GM08714 (cell line): ENCODE data around the gene CHST6.
"Not testable (repeated sequence)": the region's sequence is repeated elsewhere in the genome, so short reads cannot be mapped to it uniquely, and the experiment has no call there.

ENCODE experiments used
- H3K4me3 ChIP-seq: fragments of 200-500 bp; sonication (Bioruptor generic); 2 replicates; pipeline ENCODE4 v1.5.1; 2014; ENCODE audit warnings: mild to moderate bottlenecking, low read length, inconsistent platforms
- ZNF274 ChIP-seq: IDR thresholded peaks from 2 replicates; pipeline ENCODE4 v1.6.1; 2012; ENCODE audit warnings: mild to moderate bottlenecking, low read depth, low read length

The CHST6 gene

DNA sequence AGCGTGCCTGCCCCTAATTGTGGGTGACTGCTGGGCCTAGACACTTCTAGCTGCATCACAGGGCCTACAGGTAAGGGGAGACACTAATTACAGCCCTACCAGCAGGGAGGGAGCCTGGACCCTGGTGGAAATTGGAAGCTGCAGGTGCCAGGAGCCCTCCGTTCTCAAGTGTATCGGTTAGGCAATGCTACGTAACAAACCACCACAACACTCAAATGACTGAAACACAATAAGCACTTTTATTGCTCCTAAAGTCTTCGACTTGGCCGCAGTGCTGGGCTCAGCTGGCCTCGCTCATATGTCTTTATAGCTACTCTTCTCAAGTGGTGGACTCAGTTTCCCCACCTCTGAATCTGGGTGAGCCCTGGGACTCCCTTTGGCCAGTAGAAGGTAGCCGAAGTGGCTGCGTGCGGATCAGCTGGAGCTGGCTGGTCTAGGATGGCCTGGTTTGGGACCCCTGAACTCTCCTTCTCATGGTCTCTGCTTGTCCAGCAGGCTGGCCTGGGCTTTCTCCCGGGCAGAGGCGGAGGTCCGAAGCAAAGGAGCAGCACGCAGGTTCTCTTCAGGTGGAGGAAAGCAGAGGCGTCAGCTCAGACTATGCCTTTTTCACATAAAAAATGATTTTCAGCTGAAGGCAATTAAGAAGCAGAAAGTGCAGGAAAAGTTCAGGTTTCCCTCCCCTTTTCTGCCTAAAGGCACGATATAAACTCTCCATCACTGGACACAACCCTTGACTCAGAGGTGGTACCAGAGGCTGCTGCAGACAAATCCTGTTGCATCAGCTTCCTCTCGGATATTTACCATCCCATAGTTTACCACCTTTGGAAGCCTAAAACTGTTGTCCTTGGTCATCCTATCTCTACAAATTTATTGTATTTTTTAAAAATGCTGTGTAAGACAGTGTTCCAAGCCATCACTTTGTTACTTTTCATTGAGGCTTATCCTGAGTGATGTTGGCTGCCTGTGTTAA lies 22.0 kb downstream of the CHST6 start:
- H3K4me3 ChIP-seq = no peak overlapping the region
- TF ChIP-seq ZNF274 = no peak

DNA sequence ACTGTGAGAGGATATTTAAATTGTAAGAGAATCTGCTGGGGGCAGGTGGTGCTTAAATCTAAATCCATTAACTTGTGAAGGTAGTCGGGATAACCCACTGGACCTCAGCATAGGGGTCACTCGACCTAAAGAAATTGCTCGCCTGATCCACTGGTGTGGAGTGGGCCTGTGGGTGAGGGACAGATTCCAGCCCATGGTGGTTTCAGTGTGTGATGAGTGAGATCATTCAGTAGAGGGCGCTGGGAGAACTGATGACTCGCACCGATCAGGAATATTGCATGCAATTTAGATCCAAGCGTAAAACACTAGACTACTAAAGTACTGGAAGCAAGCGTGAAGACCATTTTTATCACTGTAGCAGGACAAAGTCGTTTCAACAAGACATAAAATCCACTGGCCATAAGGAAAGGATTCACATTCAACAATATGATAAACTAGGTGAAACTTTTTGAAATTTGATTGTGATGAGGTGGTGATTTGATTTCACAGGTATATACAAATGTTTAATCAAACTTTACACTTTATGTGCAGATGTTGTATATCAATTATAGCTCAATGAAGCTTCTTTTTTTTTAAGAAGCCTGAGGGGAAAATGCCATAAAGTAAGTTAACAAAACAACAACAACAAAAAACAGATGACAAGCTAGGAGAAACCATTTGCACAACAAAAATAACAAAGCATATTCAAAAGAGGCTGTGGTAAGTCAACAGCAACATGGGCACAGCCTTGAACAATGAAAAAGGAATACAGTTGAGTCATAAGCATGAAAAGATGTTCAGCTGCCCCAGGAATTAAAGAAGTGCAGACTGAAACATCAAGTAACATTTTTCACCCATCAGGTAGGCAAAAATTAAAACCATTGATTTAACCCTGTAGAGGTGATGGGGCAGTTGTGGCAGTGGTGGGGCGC lies 23.3 kb downstream of the CHST6 start:
- H3K4me3 ChIP-seq = no peak overlapping the region
- no peak for TF ChIP-seq ZNF274

DNA sequence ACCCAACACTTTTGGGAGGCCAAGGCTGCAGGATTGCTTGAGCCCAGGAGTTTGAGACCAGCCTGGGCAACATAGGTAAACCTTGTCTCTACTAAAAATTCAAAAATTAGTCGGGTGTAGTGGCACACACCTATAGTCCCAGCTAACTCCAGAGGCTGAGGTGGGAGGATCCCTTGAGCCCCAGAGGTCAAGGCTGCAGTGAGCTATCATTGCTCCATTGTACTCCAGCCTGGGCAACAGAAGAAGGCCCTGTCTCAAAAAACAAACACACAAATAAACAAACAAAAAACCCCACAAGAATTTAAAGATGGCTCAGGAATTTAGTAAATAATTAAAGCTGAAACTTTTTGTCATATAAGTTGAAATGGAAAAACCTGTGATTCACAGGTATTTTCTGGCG lies 28.5 kb downstream of the CHST6 start:
- TF ChIP-seq ZNF274 = no peak
- H3K4me3 ChIP-seq = no peak overlapping the region

DNA sequence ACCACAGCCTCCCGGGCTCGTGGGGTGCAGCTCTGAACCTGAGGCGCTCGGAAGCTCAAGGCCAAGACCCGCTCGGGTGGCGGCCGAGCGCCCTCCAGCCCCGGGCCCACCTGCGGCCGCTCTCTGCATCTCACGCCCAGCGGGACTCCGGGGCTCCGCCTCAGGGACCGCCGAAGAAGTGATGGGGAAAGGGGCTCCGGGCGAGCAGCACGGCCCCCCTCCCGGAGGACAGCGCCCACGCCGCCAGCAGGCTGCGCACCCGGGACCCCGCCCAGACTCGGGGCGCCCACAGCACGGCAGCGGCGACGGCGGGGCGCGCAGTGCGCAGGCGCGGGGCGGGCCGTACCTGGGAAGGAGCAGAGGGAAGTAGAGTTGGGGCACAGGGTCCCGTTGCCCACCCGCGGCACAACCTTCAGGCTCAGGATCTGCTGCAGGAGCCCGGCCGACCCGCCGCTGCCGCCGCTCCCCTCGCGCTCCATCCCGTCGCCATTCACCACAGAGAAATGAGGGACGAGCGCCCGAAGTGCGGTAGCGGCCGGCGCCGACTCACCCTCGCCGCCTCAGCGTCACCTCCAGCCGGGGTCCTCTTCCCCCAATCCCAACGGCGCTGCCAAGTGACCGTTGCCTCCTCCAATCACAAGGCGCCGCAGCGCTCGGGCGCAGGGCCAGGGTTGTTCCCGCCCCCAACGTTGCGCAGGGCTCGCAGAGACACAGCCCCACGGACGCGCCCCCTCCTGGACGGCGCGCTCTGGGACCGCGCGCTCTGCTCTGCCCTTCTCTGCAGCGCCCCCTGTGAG lies 30.9 kb downstream of the CHST6 start, which contains the start of gene TMEM170A:
Gene TMEM170A, minus strand, starts transcription at position 568 of the 797 bp plus-strand sequence. Its CDS starts 89 bp downstream, at position 479.
- no peak for TF ChIP-seq ZNF274
- H3K4me3 ChIP-seq = peak within 1 kb of the TSS; percentile 80

DNA sequence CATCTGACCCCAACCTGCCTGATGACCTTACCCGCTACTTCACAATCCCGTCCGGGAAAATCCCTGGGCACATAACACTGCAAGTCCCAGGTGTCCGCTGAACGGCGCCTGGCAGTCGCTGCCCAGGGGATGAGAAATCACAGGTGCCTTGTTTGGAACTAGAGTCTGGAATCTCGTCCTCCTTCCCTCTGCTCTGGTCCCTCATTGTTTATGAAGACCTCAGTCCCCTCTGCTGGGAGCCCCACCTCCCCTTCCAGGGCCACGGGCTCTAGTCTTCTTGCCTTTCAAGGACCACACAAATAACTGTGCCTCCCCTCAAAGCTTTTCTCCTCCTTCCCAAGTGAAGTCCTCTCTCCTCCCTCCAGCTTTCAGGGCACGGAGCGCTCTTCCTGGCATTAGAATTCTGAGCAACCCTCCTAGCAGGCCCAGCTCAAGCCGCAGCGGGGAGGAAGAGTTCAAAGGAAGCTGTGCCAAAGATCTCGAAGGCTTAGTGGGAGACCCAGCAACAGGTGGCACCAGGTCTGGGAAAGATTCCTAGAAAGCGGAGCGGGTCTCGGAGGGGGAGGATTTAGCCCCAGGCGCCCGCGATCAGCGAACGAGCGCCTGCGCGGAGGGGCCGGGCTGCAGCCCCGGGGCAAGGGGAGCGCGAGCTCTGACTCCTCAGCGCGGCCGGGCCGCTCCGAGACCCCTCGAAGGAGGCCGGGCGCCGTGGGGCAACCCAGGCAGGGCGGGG lies 31.7 kb downstream of the CHST6 start:
- peak overlapping the region; percentile 80 for H3K4me3 ChIP-seq

DNA sequence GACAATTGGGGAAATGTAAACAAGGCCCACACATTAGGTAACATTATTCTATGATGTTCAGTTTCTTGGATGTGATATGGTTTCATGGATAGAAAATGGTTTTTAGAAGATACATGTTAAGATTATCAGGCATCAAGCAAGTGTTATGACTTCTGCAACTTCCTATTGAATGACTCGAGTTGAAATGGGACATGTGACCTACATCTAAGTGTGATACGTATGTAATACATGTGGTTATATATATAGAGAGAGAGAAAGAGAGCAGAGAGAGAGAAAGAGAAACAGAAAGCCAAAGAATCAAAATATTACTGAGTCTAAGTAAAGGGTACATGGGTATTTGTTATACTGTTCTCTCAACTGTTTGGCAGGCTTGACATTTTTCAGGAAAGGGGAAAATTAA lies 32.4 kb downstream of the CHST6 start:
- TF ChIP-seq ZNF274 = no peak
- H3K4me3 ChIP-seq = peak overlapping the region; percentile 80; the same call in 1 of the 2 replicates

DNA sequence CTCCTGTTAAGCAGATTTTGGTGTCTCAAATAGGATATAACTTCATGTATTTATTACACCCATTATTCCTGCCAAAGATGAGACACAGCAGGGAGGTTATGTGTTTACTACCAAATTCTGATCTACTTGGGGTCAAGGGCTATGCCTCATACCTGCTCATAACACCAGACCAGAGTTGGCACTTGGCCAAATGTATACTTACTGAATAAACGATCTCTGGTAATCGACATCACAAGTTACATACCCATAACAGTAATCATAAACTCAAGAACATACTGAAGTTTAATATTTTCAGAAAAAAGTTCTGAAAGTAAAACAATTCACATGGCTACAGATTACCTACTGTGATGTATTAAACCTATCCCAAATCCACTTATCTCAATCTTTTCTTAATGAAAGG lies 33.7 kb downstream of the CHST6 start:
- H3K4me3 ChIP-seq = no peak overlapping the region
- TF ChIP-seq ZNF274 = no peak

DNA sequence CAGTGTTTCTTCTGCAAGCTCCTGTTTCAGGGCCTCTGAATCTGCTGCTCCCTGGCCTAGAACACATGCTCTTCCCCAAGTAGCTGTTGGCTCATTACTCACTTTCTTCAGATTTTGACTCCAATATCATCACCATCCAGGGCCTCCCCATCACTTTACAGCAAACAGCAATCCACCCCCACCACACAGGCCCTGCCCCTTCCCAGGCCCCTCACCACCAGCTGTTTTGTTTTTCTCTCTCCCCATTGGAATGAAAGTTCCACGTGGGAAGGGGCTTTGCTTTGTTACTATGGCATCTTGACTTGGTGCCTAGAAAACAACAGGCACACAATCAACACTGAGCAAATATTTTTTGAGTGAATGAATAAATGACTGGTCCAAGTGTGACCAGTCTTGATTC lies 34.8 kb downstream of the CHST6 start:
- no peak overlapping the region for H3K4me3 ChIP-seq
- no peak for TF ChIP-seq ZNF274

DNA sequence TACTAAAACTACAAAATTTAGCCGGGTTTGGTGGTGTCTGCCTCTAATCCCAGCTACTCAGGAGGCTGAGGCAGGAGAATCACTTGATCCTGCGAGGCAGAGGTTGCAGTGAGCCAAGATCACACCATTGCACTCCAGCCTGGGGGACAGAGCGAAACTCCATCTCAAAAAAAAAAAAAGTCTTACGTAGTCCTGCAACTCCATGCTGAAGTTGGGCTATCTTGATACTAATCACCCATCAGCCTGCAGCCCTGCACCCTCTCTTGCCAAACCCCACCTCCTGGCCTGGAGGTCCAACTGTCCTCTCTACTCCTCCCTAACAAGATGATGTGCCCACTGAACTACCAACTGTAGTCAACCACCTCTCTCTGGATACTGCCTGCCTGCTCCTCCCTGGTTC lies 35.5 kb downstream of the CHST6 start:
- H3K4me3 ChIP-seq = no peak overlapping the region
- no peak for TF ChIP-seq ZNF274

DNA sequence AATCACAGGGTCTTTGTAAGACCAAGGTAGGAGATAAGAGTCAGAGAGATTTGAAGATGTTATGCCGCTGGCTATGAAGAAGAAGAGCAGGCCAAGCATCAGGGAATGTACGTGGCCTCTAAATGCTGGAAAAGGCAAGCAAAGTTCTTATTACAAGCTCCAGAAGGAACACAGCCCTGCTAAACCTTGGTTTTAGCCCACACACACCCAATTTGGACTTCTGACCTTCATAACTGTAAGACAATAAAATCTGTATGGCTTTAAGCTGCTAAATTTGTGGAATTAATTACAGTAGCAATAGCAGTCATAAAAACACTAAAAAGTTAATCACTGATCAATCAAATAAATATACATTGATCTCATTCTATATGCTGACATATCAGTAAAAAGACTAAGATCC lies 36.8 kb downstream of the CHST6 start:
- no peak for TF ChIP-seq ZNF274
- H3K4me3 ChIP-seq = no peak overlapping the region

DNA sequence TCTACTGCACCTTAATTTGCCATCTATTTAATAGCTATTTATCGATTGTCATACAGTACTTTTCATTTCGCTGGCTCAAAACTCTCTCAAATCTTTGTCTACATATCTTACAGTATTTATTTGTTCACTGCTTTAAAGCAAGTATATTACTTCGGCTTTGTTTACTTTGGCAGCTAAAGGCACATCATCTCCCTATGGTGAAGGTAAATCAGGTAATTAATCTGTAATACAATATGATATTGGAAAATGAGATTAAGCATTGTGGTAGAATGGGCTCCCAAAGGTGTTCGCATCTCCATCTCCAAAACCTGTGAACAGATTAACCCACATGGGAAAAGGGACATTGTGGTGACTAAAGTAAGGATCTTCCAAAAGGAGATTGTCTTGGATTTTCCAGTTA lies 37.2 kb downstream of the CHST6 start:
- no peak overlapping the region for H3K4me3 ChIP-seq
- no peak for TF ChIP-seq ZNF274

DNA sequence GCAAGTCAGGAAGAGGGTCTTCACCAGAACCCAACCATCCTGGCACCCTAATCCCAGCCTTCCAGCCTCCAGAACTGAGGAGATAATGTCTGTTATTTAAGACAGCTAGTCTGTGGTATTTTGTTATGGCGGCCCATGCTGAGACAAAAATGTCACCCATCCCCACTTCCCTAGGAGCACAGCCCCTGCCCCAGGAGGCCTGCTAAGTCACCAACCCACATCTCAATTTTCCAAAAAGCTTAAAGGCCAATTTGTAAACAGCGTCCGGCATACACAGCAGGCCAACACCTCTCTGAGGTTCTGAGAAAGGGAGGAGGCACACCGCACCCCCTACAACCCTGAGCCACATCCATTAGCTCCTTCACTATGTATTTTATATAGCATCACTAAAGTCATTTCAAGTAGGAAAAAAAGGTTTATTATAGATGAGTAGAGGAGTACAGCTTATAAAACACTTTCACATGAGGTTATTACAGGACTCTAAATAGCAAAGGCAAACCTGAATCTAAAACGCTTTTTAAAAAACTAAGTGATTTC lies 37.7 kb downstream of the CHST6 start:
- H3K4me3 ChIP-seq = no peak overlapping the region
- no peak for TF ChIP-seq ZNF274

DNA sequence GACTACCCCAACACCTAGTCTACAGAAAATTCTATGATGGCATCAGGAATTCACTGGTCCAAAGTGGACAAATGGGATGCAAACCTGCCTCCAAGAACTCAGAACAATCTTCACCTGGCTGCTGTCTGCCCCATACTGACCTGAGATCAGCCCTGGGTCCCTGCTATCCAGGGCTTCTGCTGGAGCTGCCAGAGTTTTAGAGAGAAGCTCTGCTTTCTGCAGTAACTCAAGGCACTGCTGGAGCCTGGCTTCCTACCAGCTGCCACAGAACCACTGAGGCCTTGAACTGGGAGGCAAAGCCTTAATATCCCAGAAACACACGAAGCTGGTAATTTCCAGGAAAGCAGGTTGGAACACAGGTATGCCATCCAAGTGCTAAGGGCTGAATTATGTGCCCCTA lies 38.3 kb downstream of the CHST6 start:
- H3K4me3 ChIP-seq = no peak overlapping the region
- no peak for TF ChIP-seq ZNF274

DNA sequence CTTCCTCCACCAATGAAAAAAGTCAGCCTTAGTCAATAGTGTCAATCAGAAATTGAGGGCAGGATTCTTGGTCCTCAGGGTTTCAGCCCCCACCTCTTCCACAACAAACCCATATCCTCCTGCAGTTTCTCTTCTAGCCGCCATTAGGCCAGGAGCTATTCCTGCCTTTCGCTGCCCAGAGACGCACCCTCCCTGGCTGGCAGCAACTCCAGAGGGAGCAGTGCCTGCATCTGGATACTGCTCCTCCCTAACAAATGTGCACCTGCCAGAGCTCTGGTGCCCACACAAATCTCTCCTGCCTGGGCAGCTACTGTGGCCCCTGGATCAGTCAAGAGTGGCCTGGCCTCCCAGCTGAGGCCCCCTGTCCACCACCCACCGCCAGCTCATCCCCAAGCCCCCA lies 38.8 kb downstream of the CHST6 start:
- not testable (repeated sequence) for H3K4me3 ChIP-seq
